NCI-H82 treated with DMSO at 0.1 percent for 48 hours (cell line): ENCODE measurements around the gene U2SURP.
A peak's percentile ranks its signal among the peaks of the same experiment; 100 is the strongest.

ENCODE experiments used
- DNase-seq: peaks from one replicate; lab custom pipeline; 2025; ENCODE audit not compliant: unreplicated experiment; lab: John Stamatoyannopoulos, UW

U2SURP gene

GRCh38 chr3:143001369-143002082 lies at the start of gene U2SURP:
U2SURP (plus strand) TSS chr3:143001570; CDS start chr3:143001629, 59 bp downstream.
- peak; percentile 94 for DNase-seq

GRCh38 chr3:142951794-142952193 lies 49.6 kb upstream of the U2SURP start:
- no peak for DNase-seq

GRCh38 chr3:142952272-142953193 lies 48.8 kb upstream of the U2SURP start:
- DNase-seq = no peak

GRCh38 chr3:142953443-142953842 lies 47.9 kb upstream of the U2SURP start:
- no peak for DNase-seq

- no peak for DNase-seq
These were observed 42.7 kb upstream of the U2SURP start for GRCh38 chr3:142958707-142959106.

GRCh38 chr3:142960322-142960850 lies 41.0 kb upstream of the U2SURP start:
- no peak for DNase-seq

- DNase-seq = no peak
These were observed 39.8 kb upstream of the U2SURP start for GRCh38 chr3:142961539-142961938.

GRCh38 chr3:142962175-142962519 lies 39.2 kb upstream of the U2SURP start:
- no peak for DNase-seq

- no peak for DNase-seq
These were observed 38.7 kb upstream of the U2SURP start for GRCh38 chr3:142962520-142963233.

GRCh38 chr3:142963234-142963515 lies 38.2 kb upstream of the U2SURP start:
- DNase-seq = no peak

GRCh38 chr3:142963516-142964448 lies 37.6 kb upstream of the U2SURP start, which contains the start of gene PAQR9:
PAQR9 (minus strand) TSS chr3:142963674; CDS start chr3:142963336, 338 bp downstream.
- peak; percentile 34 for DNase-seq

- no peak for DNase-seq
These were observed 35.8 kb upstream of the U2SURP start for GRCh38 chr3:142965581-142965980.

GRCh38 chr3:142966808-142967207 lies 34.6 kb upstream of the U2SURP start:
- DNase-seq = no peak

- no peak for DNase-seq
These were observed 32.9 kb upstream of the U2SURP start for GRCh38 chr3:142968319-142969025.

GRCh38 chr3:142971431-142971830 lies 29.9 kb upstream of the U2SURP start:
- DNase-seq = no peak

- no peak for DNase-seq
These were observed 29.1 kb upstream of the U2SURP start for GRCh38 chr3:142972092-142972753.

GRCh38 chr3:142973217-142974009 lies 28.0 kb upstream of the U2SURP start:
- DNase-seq = no peak

GRCh38 chr3:142975316-142975995 lies 25.9 kb upstream of the U2SURP start:
- DNase-seq = no peak
